Gastrocnemius medialis (tissue), 4 donors: ENCODE data around the gene CD300C.

Experiments
- POLR2A ChIP-seq, 2 donors: fragments of 450-650 bp; IDR thresholded peaks; one replicate each; pipeline ENCODE4 v1.6.1; 2017; ENCODE audit warnings: antibody characterized with exemption in 2 of 2, mild to moderate bottlenecking in 2 of 2, moderate library complexity in 2 of 2
- TF ChIP-seq, protein P1 (sequence below), 5 experiments: fragments of 450-650 bp in 3 of 5; fragments of 200-600 bp in 2 of 5; sonication (generic) in 2 of 5; IDR thresholded peaks in 4 of 5; conservative IDR thresholded peaks in 1 of 5; 1 replicate in 4 of 5; 2 replicates in 1 of 5; pipeline ENCODE4 v1.5.1; 2016 to 2019; ENCODE audit warnings: antibody characterized with exemption in 5 of 5, mild to moderate bottlenecking in 3 of 5, moderate library complexity in 3 of 5

DNA sequence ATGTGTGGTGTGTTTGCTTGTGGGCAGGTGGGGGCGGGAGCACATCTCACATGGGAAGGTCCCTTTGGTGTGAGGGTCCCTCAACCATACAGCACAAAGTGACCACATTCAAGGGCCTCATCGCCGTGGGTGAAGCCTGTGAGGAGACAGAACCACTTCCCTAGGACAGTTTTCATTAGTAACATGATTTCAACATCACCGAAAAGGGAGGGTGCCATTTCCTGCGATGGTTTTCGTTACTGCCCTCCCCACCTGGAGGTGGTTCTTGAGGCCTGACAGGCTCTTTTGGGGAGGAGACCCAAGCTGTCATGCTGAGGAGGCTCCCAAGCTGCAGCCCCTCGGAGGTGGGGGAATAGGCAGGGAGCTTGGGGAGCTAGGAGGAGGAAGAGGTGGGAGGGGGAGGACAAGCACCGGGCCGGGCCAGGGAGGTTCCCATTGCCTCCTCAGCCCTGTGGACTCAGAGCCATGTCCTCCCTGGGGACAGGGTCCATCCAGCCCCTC lies 24.2 kb downstream of the CD300C start:
- no peak for TF ChIP-seq POLR2A (IDR thresholded peaks at IDR 0.05)
- TF ChIP-seq, protein P1, sequence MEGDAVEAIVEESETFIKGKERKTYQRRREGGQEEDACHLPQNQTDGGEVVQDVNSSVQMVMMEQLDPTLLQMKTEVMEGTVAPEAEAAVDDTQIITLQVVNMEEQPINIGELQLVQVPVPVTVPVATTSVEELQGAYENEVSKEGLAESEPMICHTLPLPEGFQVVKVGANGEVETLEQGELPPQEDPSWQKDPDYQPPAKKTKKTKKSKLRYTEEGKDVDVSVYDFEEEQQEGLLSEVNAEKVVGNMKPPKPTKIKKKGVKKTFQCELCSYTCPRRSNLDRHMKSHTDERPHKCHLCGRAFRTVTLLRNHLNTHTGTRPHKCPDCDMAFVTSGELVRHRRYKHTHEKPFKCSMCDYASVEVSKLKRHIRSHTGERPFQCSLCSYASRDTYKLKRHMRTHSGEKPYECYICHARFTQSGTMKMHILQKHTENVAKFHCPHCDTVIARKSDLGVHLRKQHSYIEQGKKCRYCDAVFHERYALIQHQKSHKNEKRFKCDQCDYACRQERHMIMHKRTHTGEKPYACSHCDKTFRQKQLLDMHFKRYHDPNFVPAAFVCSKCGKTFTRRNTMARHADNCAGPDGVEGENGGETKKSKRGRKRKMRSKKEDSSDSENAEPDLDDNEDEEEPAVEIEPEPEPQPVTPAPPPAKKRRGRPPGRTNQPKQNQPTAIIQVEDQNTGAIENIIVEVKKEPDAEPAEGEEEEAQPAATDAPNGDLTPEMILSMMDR (IDR thresholded peaks at IDR 0.05 in 4 of 5, conservative IDR thresholded peaks at IDR 0.05 in 1 of 5): no peak
